ENCODE data around the gene FHIT.

FHIT gene

GRCh38 chr3:61251174-61251972 lies at the start of gene FHIT:
FHIT (minus strand) TSS chr3:61251452.
- peak; percentile 83 for DNase-seq

- no peak for DNase-seq
These were observed 49.5 kb upstream of the FHIT start for GRCh38 chr3:61300786-61301185.

GRCh38 chr3:61300006-61300380 lies 48.7 kb upstream of the FHIT start:
- DNase-seq = no peak

- no peak for DNase-seq
These were observed 48.2 kb upstream of the FHIT start for GRCh38 chr3:61299343-61300005.

- no peak for DNase-seq
These were observed 46.6 kb upstream of the FHIT start for GRCh38 chr3:61297821-61298220.

GRCh38 chr3:61288446-61288845 lies 37.2 kb upstream of the FHIT start:
- DNase-seq = no peak

GRCh38 chr3:61283876-61284275 lies 32.6 kb upstream of the FHIT start:
- no peak for DNase-seq

GRCh38 chr3:61278713-61279112 lies 27.5 kb upstream of the FHIT start:
- DNase-seq = no peak

GRCh38 chr3:61277411-61277810 lies 26.2 kb upstream of the FHIT start:
- DNase-seq = no peak

- no peak for DNase-seq
These were observed 18.2 kb upstream of the FHIT start for GRCh38 chr3:61269435-61269834.

GRCh38 chr3:61268644-61269043 lies 17.4 kb upstream of the FHIT start:
- DNase-seq = no peak

GRCh38 chr3:61264281-61264680 lies 13.0 kb upstream of the FHIT start:
- DNase-seq = no peak

GRCh38 chr3:61257148-61257547 lies 5.9 kb upstream of the FHIT start:
- no peak for DNase-seq

GRCh38 chr3:61253756-61254155 lies 2.5 kb upstream of the FHIT start:
- no peak for DNase-seq

GRCh38 chr3:61252836-61253235 lies 1.6 kb upstream of the FHIT start:
- DNase-seq = no peak

- DNase-seq = peak; percentile 15
These were observed 473 bp downstream of the FHIT start for GRCh38 chr3:61250784-61251173.

- DNase-seq = no peak
These were observed 2.8 kb downstream of the FHIT start for GRCh38 chr3:61248496-61248895.

GRCh38 chr3:61247191-61247590 lies 4.1 kb downstream of the FHIT start:
- no peak for DNase-seq

- no peak for DNase-seq
These were observed 11.4 kb downstream of the FHIT start for GRCh38 chr3:61239871-61240270.

- DNase-seq = no peak
These were observed 13.4 kb downstream of the FHIT start for GRCh38 chr3:61237858-61238257.

GRCh38 chr3:61236556-61236955 lies 14.7 kb downstream of the FHIT start:
- no peak for DNase-seq

GRCh38 chr3:61233746-61234145 lies 17.5 kb downstream of the FHIT start:
- DNase-seq = no peak

- DNase-seq = no peak
These were observed 19.6 kb downstream of the FHIT start for GRCh38 chr3:61231693-61232092.

GRCh38 chr3:61227799-61228198 lies 23.5 kb downstream of the FHIT start:
- DNase-seq = no peak

Measured in activated CD8-positive, alpha-beta memory T cell treated with anti-CD3 and anti-CD28 coated beads, Interleukin-2, amount 50 U/mL, for 4 hours (primary cell).